Activated naive CD4-positive, alpha-beta T cell treated with anti-CD3 and anti-CD28 coated beads, Interleukin-2, amount 50 U/mL, for 24 hours (primary cell): Measurements from ENCODE around the gene NSFL1C.
"Not testable (repeated sequence)": the region's sequence is repeated elsewhere in the genome, so short reads cannot be mapped to it uniquely, and the experiment has no call there.

Source experiments
- H3K27ac Mint-ChIP-seq: one replicate; pipeline ENCODE4 v1.8.0; 2021; ENCODE audit warnings: mild to moderate bottlenecking, mixed read lengths
- H3K27me3 Mint-ChIP-seq: one replicate; pipeline ENCODE4 v1.8.0; 2021; ENCODE audit warnings: mixed read lengths
- H3K36me3 Mint-ChIP-seq: one replicate; pipeline ENCODE4 v1.8.0; 2021; ENCODE audit warnings: mixed read lengths
- H3K4me1 Mint-ChIP-seq: one replicate; pipeline ENCODE4 v1.8.0; 2021; ENCODE audit warnings: mixed read lengths
- H3K4me3 Mint-ChIP-seq: one replicate; pipeline ENCODE4 v1.8.0; 2021; ENCODE audit warnings: mild to moderate bottlenecking, mixed read lengths
- H3K9me3 Mint-ChIP-seq: one replicate; pipeline ENCODE4 v1.8.0; 2021; ENCODE audit warnings: mixed read lengths

Gene NSFL1C

DNA sequence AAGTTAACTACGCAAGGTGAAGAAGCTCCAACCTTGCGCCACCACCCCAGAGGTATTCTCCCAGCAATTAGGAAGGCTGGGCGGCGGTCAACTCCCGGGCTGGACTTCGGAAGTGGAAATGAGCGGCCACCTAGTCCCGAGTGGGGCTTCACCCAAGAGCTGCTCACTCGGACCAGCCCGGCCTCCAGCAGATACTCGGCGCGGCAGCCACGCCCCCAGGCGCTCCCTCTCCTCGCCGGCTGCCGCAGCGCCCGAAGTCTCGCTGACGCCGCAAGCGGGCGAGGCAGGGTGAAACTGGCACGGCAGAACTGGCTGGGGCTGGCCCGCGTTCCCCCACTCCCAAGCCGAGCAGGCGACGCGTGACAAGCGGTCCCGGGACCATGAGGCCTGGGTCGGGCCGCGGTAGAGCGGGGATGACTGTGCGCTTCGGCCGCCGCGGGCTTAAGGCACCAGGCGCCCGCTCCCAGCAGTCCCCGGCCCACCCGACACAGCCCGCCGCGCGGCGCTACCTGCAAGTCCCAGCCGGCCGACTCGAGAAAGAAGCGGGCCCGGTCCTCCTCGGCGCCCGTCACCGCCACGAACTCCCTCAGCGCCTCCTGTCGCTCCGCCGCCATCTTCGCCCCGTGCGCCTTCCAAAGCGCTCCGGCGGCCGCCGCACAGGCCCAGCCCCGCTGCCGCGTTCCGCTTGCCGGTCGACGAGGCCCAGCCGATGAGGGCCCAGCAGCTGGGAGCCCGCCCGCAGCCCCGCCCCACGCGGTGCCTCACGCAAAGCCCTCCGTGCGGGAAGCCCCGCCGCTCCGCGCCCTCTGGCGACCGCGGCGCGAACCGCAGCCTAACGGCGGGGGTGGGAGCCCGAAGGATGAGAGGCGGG lies at the start of gene NSFL1C:
Gene NSFL1C, minus strand, starts transcription at position 639 of the 871 bp plus-strand sequence. Its CDS starts 25 bp downstream, at position 614.
- H3K4me1 Mint-ChIP-seq: peaks cover 56% of the 10 kb centered on the region
- H3K4me3 Mint-ChIP-seq: peak within 1 kb of the TSS; percentile 91
- H3K27me3 Mint-ChIP-seq: peaks cover 5% of the 10 kb centered on the region
- no peaks in the 10 kb centered on the region for H3K36me3 Mint-ChIP-seq
- no peaks in the 10 kb centered on the region for H3K9me3 Mint-ChIP-seq
- H3K27ac Mint-ChIP-seq: peak within 1 kb of the TSS; percentile 89

DNA sequence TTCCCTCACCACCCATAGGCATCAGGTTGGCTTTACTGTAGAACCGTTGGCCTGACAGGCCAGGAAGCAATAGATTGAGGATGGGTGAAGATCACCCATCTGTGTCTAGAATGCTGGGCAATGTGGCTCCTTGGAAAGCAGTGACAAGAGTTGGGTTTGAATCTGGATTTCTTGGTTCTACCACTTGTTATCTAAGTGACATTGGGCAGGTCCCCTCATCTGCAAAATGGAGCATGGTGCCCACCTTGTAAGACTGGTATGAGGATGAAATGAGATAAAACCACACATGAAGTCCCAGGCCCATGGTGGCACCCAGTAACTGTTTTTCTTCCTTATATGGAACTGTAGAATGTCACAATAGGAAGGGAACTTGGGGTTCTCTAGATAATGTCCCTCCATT lies 47.2 kb upstream of the NSFL1C start:
- Mint-ChIP-seq H3K9me3 (no peaks in the 10 kb centered on the region), H3K36me3 (no peaks in the 10 kb centered on the region), H3K4me3 (no peak overlapping the region), H3K27ac (no peak overlapping the region), H3K27me3 (peaks cover 2% of the 10 kb centered on the region), H3K4me1 (peaks cover 6% of the 10 kb centered on the region)

DNA sequence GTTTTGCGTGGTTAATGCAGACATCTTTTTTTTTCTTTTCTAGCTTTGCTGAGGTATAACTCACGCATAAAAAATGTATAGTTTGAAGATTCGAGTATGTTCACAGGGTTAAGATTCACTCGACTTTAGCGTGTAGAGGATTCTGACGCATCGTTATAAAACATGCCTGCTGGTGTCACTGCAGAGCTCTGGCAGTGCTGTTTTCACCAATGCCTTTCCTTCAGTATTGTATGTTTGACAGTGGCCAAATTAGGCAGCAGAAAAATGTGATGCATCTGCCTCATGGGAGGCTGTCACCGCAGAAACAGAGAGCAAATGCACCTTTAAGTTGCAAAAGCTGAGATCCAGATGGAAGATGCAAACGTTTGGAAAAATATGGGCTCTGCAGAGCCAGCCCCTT lies 42.6 kb upstream of the NSFL1C start:
- Mint-ChIP-seq H3K27me3 (peaks cover 2% of the 10 kb centered on the region), H3K36me3 (no peaks in the 10 kb centered on the region), H3K4me3 (no peak overlapping the region), H3K4me1 (peaks cover 6% of the 10 kb centered on the region), H3K9me3 (no peaks in the 10 kb centered on the region), H3K27ac (no peak overlapping the region)

DNA sequence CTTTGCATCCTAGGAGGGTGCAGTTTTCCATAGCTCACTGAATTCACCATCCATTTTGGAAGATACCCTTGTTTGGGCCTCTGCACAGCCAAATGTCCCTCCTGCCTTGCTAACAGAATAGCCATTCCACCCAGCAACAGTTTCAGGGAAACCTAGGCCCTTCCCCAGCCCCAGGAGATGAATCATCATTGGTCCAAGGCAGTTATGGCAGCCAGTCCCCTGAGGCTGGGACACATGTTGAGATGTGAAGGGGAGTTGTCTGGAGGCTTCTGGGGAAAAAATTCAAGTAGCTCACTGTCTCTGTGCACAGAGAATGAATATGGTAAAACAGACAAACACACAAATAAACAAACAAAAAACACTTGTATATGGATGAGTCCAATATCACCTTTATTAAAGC lies 41.9 kb upstream of the NSFL1C start:
- Mint-ChIP-seq H3K36me3 (no peaks in the 10 kb centered on the region), H3K27ac (no peak overlapping the region), H3K4me1 (peaks cover 8% of the 10 kb centered on the region), H3K27me3 (peaks cover 2% of the 10 kb centered on the region), H3K4me3 (no peak overlapping the region), H3K9me3 (no peaks in the 10 kb centered on the region)

DNA sequence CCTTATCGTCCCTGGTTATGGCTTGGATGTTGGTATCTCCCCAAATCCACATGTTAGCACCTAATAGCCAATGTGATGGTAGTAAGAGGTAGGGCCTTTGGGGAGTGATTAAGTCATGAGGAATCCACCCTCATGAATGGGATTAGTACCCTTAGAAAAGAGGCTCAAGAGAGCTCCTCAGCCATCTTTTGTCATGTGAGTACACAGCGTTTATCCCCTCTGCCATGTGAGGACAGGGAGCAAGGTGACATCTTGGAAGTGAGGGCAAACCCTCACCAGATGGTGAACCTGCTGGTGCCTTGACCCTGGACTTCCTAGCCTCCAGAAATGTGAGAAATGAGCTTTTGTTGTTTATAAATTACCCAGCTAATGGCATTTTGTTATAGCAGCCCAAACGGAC lies 40.6 kb upstream of the NSFL1C start:
- Mint-ChIP-seq H3K4me1 (peaks cover 14% of the 10 kb centered on the region), H3K36me3 (no peaks in the 10 kb centered on the region), H3K9me3 (peaks cover 2% of the 10 kb centered on the region), H3K27ac (no peak overlapping the region), H3K27me3 (peaks cover 2% of the 10 kb centered on the region), H3K4me3 (no peak overlapping the region)

DNA sequence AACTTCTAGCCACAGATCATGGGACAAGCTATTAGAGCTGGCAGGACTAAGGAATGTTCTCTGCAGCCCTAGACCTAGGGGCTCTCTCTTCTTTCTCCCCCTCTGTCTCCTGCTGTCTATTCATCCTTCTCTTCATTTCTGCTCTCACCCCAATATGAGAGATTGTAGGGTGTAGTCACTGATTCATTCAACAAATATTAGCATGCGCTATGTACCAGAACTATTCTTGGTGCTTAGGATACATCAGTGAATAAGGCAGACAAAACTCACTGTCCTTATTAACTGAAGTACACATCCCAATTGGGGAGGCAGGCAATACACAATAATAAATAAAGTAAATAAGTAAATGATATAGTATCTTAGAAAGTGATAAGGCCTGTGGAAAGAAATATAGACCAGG lies 39.2 kb upstream of the NSFL1C start:
- H3K4me1 Mint-ChIP-seq: peaks cover 14% of the 10 kb centered on the region
- peaks cover 2% of the 10 kb centered on the region for H3K27me3 Mint-ChIP-seq
- H3K27ac Mint-ChIP-seq: no peak overlapping the region
- no peak overlapping the region for H3K4me3 Mint-ChIP-seq
- no peaks in the 10 kb centered on the region for H3K36me3 Mint-ChIP-seq
- H3K9me3 Mint-ChIP-seq: peaks cover 4% of the 10 kb centered on the region

DNA sequence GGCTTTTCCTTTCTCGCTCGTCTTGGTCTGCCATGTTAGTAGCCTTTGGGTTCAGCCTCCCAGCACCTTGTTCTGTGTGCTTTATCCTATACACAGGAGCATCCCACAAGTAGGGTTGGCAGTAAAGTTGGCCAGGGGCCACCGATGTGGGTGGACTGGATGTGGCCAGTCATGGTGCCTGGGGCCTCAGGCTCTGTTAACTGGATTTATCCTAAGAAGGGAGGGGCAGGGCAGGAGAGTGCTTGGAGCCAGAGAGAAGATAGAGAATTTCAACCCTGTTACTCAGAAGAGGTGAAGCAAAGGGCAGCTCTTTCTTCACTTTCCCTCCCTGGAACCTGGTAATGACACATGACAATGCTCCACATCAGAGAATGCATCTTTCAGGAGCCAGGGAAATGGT lies 38.7 kb upstream of the NSFL1C start:
- Mint-ChIP-seq H3K9me3 (peaks cover 4% of the 10 kb centered on the region), H3K36me3 (no peaks in the 10 kb centered on the region), H3K27me3 (peaks cover 6% of the 10 kb centered on the region), H3K4me1 (peaks cover 14% of the 10 kb centered on the region), H3K4me3 (no peak overlapping the region), H3K27ac (no peak overlapping the region)

DNA sequence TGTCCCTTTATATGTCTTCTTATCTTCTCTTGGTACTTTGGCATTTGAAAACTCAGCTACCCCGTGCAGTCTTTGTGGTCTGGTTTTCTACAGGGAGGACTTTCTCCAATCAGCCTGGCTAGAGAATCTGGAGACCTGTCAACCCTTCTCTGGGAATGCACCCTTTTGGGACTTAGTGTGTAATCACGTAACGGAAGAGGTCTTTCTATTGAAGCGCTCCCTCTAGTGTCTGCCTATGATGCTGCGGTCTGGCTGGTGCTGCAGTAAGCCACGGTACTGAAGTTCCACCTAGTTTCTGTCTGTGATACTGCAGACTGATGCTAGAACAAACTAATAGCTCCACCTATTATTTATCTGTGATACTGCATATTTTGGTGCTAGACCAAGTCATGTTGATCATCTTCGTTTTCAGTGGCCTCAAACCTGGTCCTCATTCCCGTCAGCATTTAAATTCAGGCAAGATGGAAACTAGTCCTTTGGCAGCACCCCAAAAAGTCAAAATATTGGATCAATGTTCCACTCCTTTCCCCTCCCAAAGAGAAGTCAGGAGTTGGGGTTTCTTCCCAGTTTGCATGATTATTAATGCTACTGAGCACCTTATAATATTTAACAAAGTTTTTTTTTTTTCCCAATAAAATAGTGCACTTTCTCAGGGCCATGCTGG lies 37.0 kb upstream of the NSFL1C start:
- no peaks in the 10 kb centered on the region for H3K36me3 Mint-ChIP-seq
- peaks cover 4% of the 10 kb centered on the region for H3K9me3 Mint-ChIP-seq
- peaks cover 8% of the 10 kb centered on the region for H3K4me1 Mint-ChIP-seq
- H3K27ac Mint-ChIP-seq: no peak overlapping the region
- H3K27me3 Mint-ChIP-seq: peaks cover 9% of the 10 kb centered on the region
- no peak overlapping the region for H3K4me3 Mint-ChIP-seq

DNA sequence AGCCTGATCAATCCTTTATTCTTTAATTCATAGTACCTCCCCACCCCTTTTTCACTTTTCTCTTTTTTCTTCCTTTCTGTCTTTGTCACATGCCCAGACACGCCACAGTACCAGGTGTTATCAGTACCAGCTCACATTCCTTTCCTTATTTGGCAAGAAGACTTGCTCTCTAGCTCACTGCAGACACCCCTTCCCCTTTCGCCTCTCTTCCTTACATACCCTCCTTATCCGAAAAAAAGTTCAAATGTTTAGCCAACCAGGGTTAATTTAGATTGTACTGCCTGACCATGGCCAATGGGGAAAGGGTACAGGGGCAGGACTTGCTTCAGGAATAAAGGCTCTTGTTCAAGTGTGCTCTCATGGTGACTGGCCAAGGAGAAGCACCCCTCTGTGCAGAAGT lies 33.8 kb upstream of the NSFL1C start:
- Mint-ChIP-seq H3K9me3 (peaks cover 4% of the 10 kb centered on the region), H3K27ac (no peak overlapping the region), H3K4me3 (no peak overlapping the region), H3K4me1 (peaks cover 8% of the 10 kb centered on the region), H3K36me3 (peaks cover 7% of the 10 kb centered on the region), H3K27me3 (peaks cover 14% of the 10 kb centered on the region)

DNA sequence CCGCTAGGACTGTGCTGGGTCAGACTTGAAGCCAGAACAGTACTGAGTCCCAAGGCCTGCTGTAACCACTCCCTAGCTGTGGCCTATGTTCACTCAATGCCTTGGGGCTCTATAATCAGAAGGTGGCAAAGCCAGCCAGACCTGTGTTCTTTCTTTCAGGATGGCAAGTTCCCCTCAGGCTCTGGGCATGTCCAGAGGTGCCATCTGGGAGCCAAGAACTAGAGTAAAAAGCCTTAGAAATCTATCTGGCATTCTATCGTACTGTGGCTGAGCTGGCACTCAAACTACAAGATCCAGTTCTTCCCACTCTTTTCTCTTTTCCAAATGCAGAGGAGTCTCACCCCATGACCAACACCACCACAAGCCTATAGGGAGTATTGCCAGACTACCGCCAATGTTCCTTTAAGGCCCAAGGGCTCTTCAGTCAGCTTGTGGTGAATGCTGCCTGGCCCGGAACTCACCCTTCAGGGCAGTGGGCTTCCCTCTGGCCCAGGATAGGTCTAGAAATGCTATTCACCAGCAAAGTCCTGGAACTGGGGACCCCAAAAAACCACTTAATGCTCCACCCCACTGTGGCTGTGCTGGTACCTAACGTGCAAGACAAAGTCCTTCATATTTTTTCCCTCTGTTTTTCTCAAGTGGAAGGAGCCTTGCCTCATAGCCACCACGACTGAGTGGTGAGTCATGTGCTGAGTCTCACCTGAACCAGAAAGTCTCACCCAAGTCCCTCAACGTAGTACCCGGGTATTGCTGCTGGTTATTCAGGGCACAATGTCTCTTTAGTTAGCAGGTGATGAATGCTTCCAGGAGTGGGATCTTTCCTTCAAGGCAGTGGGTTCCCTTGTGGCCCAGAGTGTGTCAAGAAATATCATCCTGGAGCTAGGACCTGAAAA lies 33.1 kb upstream of the NSFL1C start:
- H3K27me3 Mint-ChIP-seq: peaks cover 14% of the 10 kb centered on the region
- H3K36me3 Mint-ChIP-seq: peaks cover 7% of the 10 kb centered on the region
- H3K9me3 Mint-ChIP-seq: peaks cover 4% of the 10 kb centered on the region
- no peak overlapping the region for H3K27ac Mint-ChIP-seq
- no peak overlapping the region for H3K4me3 Mint-ChIP-seq
- H3K4me1 Mint-ChIP-seq: peaks cover 8% of the 10 kb centered on the region

DNA sequence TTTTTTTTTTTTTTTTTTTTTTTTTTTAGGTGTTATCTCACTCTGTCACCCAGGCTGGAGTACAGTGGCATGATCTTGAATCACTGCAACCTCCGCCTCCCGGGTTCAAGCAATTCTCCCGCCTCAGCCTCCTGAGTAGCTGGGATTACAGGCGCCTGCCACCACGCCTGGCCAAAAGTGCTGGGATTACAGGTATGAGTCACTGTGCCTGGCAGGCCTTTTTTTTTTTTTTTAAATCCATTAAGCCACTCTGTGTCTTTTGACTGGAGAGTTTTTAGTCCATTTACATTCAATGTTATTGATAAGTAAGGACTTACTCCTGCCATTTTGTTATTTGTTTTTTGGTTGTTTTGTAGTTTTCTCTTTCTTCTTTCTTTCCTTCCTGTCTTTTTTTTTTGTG lies 30.7 kb upstream of the NSFL1C start:
- peaks cover 14% of the 10 kb centered on the region for H3K27me3 Mint-ChIP-seq
- not testable (repeated sequence) for H3K4me3 Mint-ChIP-seq, H3K36me3 Mint-ChIP-seq, H3K27ac Mint-ChIP-seq, H3K9me3 Mint-ChIP-seq, H3K4me1 Mint-ChIP-seq

DNA sequence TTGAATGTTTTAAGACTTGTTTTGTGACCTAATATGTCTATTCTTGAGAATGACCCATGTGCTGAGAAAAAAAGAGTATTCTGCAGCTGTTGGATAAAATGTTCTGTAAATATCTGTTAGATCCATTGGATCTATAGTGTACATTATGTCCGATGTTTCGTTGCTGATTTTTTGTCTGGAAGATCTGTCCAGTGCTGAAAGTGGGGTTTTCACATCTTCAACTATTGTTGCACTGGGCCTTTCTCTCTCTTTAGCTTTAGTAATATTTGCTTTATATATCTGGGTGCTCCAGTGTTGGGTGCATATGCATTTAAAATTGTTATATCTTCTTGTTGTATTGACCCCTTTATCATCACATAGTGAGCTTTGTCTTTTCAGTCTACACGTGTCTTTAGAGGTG lies 30.3 kb upstream of the NSFL1C start:
- H3K27me3 Mint-ChIP-seq: peaks cover 14% of the 10 kb centered on the region
- peaks cover 7% of the 10 kb centered on the region for H3K36me3 Mint-ChIP-seq
- no peak overlapping the region for H3K4me3 Mint-ChIP-seq
- no peaks in the 10 kb centered on the region for H3K9me3 Mint-ChIP-seq
- no peak overlapping the region for H3K27ac Mint-ChIP-seq
- H3K4me1 Mint-ChIP-seq: no peaks in the 10 kb centered on the region

DNA sequence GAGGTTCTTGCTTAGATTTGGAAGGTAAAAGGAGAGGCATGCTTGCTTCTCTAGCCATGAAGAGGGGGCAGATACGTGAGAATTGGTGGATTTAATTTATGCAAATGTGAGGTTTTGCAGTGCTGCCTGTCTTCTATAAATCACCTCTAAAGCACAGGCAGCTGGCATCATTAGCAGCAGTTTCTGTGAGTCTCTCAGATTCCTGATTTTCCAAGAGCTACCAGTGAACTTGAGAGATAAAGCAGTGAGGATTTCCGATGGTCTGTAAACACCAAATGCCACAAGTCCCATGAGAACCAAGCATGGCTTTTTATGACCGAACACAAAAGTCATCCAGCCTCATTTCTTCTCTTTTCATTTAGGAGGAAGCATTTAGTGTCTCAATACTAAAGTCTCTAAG lies 27.8 kb upstream of the NSFL1C start:
- Mint-ChIP-seq H3K36me3 (peaks cover 7% of the 10 kb centered on the region), H3K4me1 (no peaks in the 10 kb centered on the region), H3K9me3 (no peaks in the 10 kb centered on the region), H3K4me3 (no peak overlapping the region), H3K27me3 (peaks cover 9% of the 10 kb centered on the region), H3K27ac (no peak overlapping the region)

DNA sequence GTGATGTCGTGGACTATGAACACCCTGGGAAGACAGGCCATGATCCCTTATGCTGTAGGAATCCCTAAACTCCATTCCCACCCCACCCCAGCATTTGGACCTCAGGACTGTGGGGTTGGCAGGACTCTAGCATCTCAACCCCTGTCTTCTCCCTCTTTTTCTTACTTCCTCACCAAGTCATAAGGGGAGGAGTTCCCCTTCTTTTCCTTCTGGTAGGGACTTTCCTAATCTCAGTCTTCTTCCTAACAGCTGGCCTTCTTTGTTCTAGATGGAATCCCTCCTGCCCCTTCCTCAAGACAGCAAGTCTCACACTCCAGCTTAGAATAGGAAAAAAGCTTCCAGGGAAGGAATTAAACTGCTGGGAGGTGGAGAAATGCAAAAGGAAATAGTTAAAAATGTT lies 26.9 kb upstream of the NSFL1C start:
- no peak overlapping the region for H3K27ac Mint-ChIP-seq
- no peak overlapping the region for H3K4me3 Mint-ChIP-seq
- H3K4me1 Mint-ChIP-seq: no peaks in the 10 kb centered on the region
- peaks cover 8% of the 10 kb centered on the region for H3K27me3 Mint-ChIP-seq
- H3K36me3 Mint-ChIP-seq: peaks cover 7% of the 10 kb centered on the region
- no peaks in the 10 kb centered on the region for H3K9me3 Mint-ChIP-seq

DNA sequence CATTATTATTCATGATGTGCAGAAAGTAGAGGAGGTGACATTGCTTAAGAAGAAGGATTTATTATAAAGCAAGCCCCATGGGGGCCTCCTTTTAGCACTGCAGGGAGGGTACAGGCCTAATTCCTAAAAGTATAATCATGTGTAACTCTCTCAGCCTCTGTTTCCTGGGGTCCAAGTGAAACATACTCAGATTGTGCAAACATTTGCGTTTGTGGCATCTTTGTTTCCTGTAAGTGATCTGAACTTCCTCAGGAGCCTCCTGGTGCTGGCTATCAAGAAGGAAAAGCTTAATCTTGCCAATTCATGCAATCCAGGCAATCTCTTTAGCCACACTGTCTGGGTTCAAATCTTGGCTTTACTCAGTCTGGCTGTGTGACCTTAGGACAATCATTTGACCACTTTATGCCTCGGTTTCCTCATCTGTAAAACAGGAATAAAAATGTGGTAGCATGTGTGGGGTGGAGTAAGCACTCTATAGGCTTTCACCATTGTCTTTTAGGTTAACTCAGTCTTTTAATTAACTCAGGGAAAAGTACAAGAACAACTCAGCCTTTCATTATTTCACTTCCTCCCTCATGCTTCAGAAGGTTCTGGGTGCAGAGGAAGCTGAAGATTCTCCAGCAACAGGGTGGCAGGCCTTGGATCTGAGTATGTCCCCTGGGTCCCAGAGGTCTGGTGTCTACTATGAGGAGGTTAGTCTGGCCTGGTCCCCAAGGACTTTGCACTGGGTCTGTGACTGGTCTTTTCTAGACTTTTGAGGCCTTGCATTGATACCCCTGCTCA lies 25.4 kb upstream of the NSFL1C start:
- Mint-ChIP-seq H3K4me3 (no peak overlapping the region), H3K27ac (no peak overlapping the region), H3K27me3 (peaks cover 6% of the 10 kb centered on the region), H3K36me3 (peaks cover under 1% of the 10 kb centered on the region), H3K9me3 (no peaks in the 10 kb centered on the region), H3K4me1 (no peaks in the 10 kb centered on the region)
